ENCODE data around the gene FAP.

GRCh38 chr2:162282765-162283425 lies 39.6 kb upstream of the FAP start:
- TF ChIP-seq, protein P1, sequence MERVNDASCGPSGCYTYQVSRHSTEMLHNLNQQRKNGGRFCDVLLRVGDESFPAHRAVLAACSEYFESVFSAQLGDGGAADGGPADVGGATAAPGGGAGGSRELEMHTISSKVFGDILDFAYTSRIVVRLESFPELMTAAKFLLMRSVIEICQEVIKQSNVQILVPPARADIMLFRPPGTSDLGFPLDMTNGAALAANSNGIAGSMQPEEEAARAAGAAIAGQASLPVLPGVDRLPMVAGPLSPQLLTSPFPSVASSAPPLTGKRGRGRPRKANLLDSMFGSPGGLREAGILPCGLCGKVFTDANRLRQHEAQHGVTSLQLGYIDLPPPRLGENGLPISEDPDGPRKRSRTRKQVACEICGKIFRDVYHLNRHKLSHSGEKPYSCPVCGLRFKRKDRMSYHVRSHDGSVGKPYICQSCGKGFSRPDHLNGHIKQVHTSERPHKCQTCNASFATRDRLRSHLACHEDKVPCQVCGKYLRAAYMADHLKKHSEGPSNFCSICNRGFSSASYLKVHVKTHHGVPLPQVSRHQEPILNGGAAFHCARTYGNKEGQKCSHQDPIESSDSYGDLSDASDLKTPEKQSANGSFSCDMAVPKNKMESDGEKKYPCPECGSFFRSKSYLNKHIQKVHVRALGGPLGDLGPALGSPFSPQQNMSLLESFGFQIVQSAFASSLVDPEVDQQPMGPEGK (CRISPR knock-in tag; IDR thresholded peaks at IDR 0.05; ENCODE audit: borderline replicate concordance) = no peak
- TF ChIP-seq RARB (CRISPR knock-in tag; IDR thresholded peaks at IDR 0.05) (no peak), GLIS3 (CRISPR knock-in tag; IDR thresholded peaks at IDR 0.05) (no peak), PPARA (CRISPR knock-in tag; IDR thresholded peaks at IDR 0.05; ENCODE audit: borderline replicate concordance) (no peak), ARNTL (CRISPR knock-in tag; IDR thresholded peaks at IDR 0.05; ENCODE audit: borderline replicate concordance, low read depth) (no peak), ZNF8 (CRISPR knock-in tag; IDR thresholded peaks at IDR 0.05) (no peak), CSRNP3 (CRISPR knock-in tag; IDR thresholded peaks at IDR 0.05) (no peak), CREB5 (CRISPR knock-in tag; IDR thresholded peaks at IDR 0.05; ENCODE audit: low read depth) (no peak), OSR1 (CRISPR knock-in tag; IDR thresholded peaks at IDR 0.05) (no peak), ZFP30 (CRISPR knock-in tag; IDR thresholded peaks at IDR 0.05) (no peak)

Measured in SK-N-SH treated with all-trans-retinoic acid at 6 μM for 48 hours (cell line).